ENCODE results near the gene TPGS1. TPM values are rescaled to one million over a fixed set of nuclear protein-coding genes. Genes with fewer than 3 reads are reported as not detected.

Gene TPGS1
- total and polyA plus RNA-seq, 2 of the 8 experiments (the other 6 are each of a cell fraction or from before 2014, with no cell fraction given) = 9.1 to 10.6 TPM

GRCh38 chr19:517721-518597 is 10.7 kb downstream of the TPGS1 start:
- Histone ChIP-seq H3K4me3 (ENCODE audit: extremely low read depth in 1 of 4, insufficient read depth in 2 of 4, low read depth in 3 of 4, low read length in 4 of 4) (no peak overlapping the region), H4K5ac (ENCODE audit: insufficient read length, low read depth, low read length) (no peak overlapping the region), H3K79me2 (ENCODE audit: control insufficient read depth in 1 of 2, insufficient read depth in 2 of 2, low read length in 2 of 2) (no peaks in the 10 kb centered on the region), H3K79me1 (ENCODE audit: low read depth, low read length) (peaks cover 5% of the 10 kb centered on the region; the same call in 1 of the 2 replicates), H3K9me3 (ENCODE audit: insufficient read depth in 2 of 2, low read depth in 1 of 2, low read length in 1 of 2) (peaks cover 10 to 21% of the 10 kb centered on the region in 2 experiments; a peak in 2 of 4 replicates), H3K14ac (ENCODE audit: insufficient read length) (no peak overlapping the region), H2BK15ac (ENCODE audit: low read length) (no peak overlapping the region), H4K91ac (replicated peaks; ENCODE audit: insufficient read length, low read length) (no peak overlapping the region), H3K36me3 (ENCODE audit: control insufficient read depth in 2 of 4, insufficient read depth in 4 of 4, low read length in 3 of 4) (peaks cover 3 to 7% (median 5%) of the 10 kb centered on the region in 4 experiments; a peak in 4 of 8 replicates), H2BK5ac (ENCODE audit: low read depth, low read length) (no peak overlapping the region), H2BK20ac (ENCODE audit: low read length) (no peak overlapping the region), H2BK12ac (ENCODE audit: low read depth, low read length) (no peak overlapping the region), H3K4me1 (replicated peaks in 1 of 4; ENCODE audit: control insufficient read depth in 3 of 4, insufficient read depth in 4 of 4, low read length in 3 of 4) (no peaks in the 10 kb centered on the region), H3K27ac (ENCODE audit: low read depth, low read length) (no peak overlapping the region), H3K4ac (replicated peaks; ENCODE audit: insufficient read length, low read depth, low read length) (no peak overlapping the region), H2BK120ac (replicated peaks; ENCODE audit: low read depth, low read length) (no peak overlapping the region), H4K8ac (ENCODE audit: extremely low read depth, insufficient read depth, low read length) (no peak overlapping the region), H3K23ac (ENCODE audit: insufficient read length) (no peak overlapping the region), H2AK5ac (ENCODE audit: low read depth, low read length) (no peak overlapping the region), H3K4me2 (ENCODE audit: insufficient read depth in 1 of 2, low read depth in 2 of 2, low read length in 2 of 2) (no peak overlapping the region), H4K20me1 (replicated peaks in 1 of 2; ENCODE audit: control insufficient read depth in 1 of 2, insufficient read depth in 2 of 2, low read length in 2 of 2) (peaks cover 0 to 7% of the 10 kb centered on the region in 2 experiments), H3K23me2 (ENCODE audit: low read depth, low read length) (no peaks in the 10 kb centered on the region), H3K27me3 (replicated peaks in 1 of 4; ENCODE audit: control insufficient read depth in 3 of 4, extremely low read depth in 1 of 4, insufficient read depth in 3 of 4, low read length in 3 of 4) (0 out of 7 replicates have a peak, but pooled peaks cover 0 to 5% (median 0%) of the 10 kb centered on the region in 4 experiments), H2AFZ (ENCODE audit: low read length) (no peak overlapping the region), H3K9ac (replicated peaks in 1 of 4; ENCODE audit: extremely low read depth in 1 of 4, low read depth in 3 of 4, low read length in 3 of 4) (no peak overlapping the region), H3K18ac (ENCODE audit: extremely low read depth, low read length) (no peak overlapping the region), H3K56ac (replicated peaks; ENCODE audit: insufficient read length, low read depth, low read length) (no peak overlapping the region)
- POLR2A ChIA-PET (ENCODE audit: partially characterized antibody) = interaction anchor here (0.6 to 5.7 kb wide), 9 partner anchors 10 to 173 kb away, joined by 3 to 36 read pairs (median 3); partner anchors contain the start of genes CDC34 and MIER2
- CTCF ChIA-PET (ENCODE audit: partially characterized antibody) = interaction anchor here (0.9 to 1.6 kb wide), 4 partner anchors 8 to 57 kb away, joined by 3 to 8 read pairs (median 4); partner anchors contain the start of gene CDC34
- FAIRE-seq (no peak), DNase-seq (ENCODE audit: low read depth in 1 of 2, low spot score in 2 of 2) (no peak)
- WGBS, 2 experiments (ENCODE audit: extremely low coverage in 1 of 2, insufficient coverage in 1 of 2, insufficient read length in 1 of 2, insufficient replicate concordance in 2 of 2, low coverage in 1 of 2, low lambda C conversion rate in 2 of 2, missing lambda C conversion rate in 1 of 2) = no CpG with 5 or more reads among the region's 10 CpGs
- TF ChIP-seq USF2 (IDR thresholded peaks at IDR 0.05; ENCODE audit: low read length) (no peak), E2F6 (IDR thresholded peaks at IDR 0.05) (no peak), FOSL1 (IDR thresholded peaks at IDR 0.05; ENCODE audit: insufficient read depth, low read depth, low read length) (no peak), BACH1 (IDR thresholded peaks at IDR 0.05; ENCODE audit: low read length) (no peak)
